Measurements from ENCODE around the gene SLC5A1. TPM values are rescaled to one million over a fixed set of nuclear protein-coding genes. Genes with fewer than 3 reads are reported as not detected.

The SLC5A1 gene
- total RNA-seq, 4 donors from 2014 or later = 0.16 to 1.2 TPM; not detected in 2

- Histone ChIP-seq H3K27me3 (peaks cover 29% of the 10 kb centered on the region), H3K4me1 (no peaks in the 10 kb centered on the region), H3K4me3 (no peak overlapping the region), H3K9me3 (no peaks in the 10 kb centered on the region), H3K27ac (no peak overlapping the region), H3K36me3 (no peaks in the 10 kb centered on the region)
- TF ChIP-seq POLR2A (IDR thresholded peaks at IDR 0.05) (no peak), POLR2AphosphoS5 (IDR thresholded peaks at IDR 0.05) (no peak), EP300 (IDR thresholded peaks at IDR 0.05) (no peak)
- TF ChIP-seq, protein P1, sequence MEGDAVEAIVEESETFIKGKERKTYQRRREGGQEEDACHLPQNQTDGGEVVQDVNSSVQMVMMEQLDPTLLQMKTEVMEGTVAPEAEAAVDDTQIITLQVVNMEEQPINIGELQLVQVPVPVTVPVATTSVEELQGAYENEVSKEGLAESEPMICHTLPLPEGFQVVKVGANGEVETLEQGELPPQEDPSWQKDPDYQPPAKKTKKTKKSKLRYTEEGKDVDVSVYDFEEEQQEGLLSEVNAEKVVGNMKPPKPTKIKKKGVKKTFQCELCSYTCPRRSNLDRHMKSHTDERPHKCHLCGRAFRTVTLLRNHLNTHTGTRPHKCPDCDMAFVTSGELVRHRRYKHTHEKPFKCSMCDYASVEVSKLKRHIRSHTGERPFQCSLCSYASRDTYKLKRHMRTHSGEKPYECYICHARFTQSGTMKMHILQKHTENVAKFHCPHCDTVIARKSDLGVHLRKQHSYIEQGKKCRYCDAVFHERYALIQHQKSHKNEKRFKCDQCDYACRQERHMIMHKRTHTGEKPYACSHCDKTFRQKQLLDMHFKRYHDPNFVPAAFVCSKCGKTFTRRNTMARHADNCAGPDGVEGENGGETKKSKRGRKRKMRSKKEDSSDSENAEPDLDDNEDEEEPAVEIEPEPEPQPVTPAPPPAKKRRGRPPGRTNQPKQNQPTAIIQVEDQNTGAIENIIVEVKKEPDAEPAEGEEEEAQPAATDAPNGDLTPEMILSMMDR (IDR thresholded peaks at IDR 0.05) = no peak
- no CpG with 5 or more reads among the region's 2 CpGs for WGBS, 2 donors (ENCODE audit: low coverage in 1 of 2)
- ATAC-seq = no peak
Observed at GRCh38 chr22:32112380-32112779, 69.3 kb downstream of the SLC5A1 start.

DNA sequence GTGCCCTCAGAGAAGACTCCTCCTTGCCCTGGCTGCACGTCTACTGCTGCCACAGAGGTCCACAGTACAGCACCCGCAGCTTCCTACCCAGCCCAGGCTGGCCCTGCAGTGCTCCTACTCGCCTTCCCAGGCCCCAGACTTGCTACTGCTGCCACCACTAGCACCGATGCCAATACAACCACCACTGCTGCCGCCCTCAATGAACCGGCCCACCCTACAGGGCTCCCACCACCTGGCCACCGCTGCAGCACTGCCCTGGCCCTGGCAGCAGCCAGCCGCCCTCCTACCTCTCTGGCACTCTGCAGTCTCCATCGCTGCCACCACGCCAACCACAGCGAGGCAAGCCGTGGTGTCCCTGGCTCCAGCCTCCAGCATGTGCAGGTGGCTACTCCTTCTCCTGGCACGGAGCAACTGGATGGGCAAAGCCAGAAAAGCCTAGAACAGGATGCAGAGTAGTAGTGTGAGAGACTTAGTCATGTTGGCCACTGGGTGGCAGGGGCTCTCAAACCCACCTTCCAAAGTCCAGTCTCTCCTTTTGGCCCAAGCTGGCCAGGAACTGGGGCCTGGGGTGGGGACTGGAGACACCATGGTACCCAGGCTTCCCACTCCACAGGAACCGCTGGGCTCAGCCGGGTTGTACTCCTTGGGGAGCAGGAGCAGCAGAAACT, 76.6 kb downstream of the SLC5A1 start:
- H3K27me3 ChIP-seq = peaks cover 16% of the 10 kb centered on the region
- TF ChIP-seq, protein P1 (IDR thresholded peaks at IDR 0.05) = no peak
- TF ChIP-seq EP300 (IDR thresholded peaks at IDR 0.05) = no peak
- TF ChIP-seq POLR2A (IDR thresholded peaks at IDR 0.05) = no peak
- TF ChIP-seq POLR2AphosphoS5 (IDR thresholded peaks at IDR 0.05) = no peak
- no peak overlapping the region for H3K27ac ChIP-seq
- H3K4me3 ChIP-seq = no peak overlapping the region
- no peaks in the 10 kb centered on the region for H3K36me3 ChIP-seq
- WGBS, 2 donors (ENCODE audit: low coverage in 1 of 2) = 81 to 85% methylated on average over 2 to 6 of the region's 15 CpGs
- no peak for ATAC-seq
- no peaks in the 10 kb centered on the region for H3K9me3 ChIP-seq
- H3K4me1 ChIP-seq = no peaks in the 10 kb centered on the region

- TF ChIP-seq POLR2A (IDR thresholded peaks at IDR 0.05) = no peak
- TF ChIP-seq POLR2AphosphoS5 (IDR thresholded peaks at IDR 0.05) = no peak
- TF ChIP-seq, protein P1 (IDR thresholded peaks at IDR 0.05) = no peak
- no peak for TF ChIP-seq EP300 (IDR thresholded peaks at IDR 0.05)
- ATAC-seq = no peak
- no peaks in the 10 kb centered on the region for H3K9me3 ChIP-seq
- H3K4me3 ChIP-seq = no peak overlapping the region
- no peaks in the 10 kb centered on the region for H3K4me1 ChIP-seq
- peaks cover 16% of the 10 kb centered on the region for H3K27me3 ChIP-seq
- no peak overlapping the region for H3K27ac ChIP-seq
- WGBS, 2 donors (ENCODE audit: low coverage in 1 of 2) = 100% methylated on average over 1 of the region's 20 CpGs; no CpG with 5 or more reads in 1 of the 2 donors
- H3K36me3 ChIP-seq = no peaks in the 10 kb centered on the region
Observed at GRCh38 chr22:32120603-32121002, 77.5 kb downstream of the SLC5A1 start.

DNA sequence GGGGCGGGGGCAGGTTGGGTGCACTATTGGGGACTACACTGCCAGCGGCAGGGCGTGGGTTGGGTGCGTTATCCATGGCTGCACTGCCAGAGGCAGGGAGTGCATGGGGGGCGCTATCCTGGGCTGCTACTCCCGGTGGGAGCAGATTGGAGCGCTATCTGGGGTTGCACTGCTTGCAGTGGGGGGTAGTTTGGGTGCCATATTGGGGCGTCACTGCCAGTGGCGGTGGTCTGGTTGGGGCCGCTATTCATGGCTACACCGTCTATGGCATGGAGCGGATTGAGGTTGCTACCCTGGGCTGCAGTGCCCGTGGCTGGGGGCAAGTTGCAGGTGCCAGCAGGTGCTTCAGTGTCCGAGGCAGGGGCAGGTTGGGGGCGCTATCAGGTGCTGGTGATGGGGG, 79.8 kb downstream of the SLC5A1 start:
- ATAC-seq = no peak
- Histone ChIP-seq H3K27me3 (peaks cover 16% of the 10 kb centered on the region), H3K36me3 (no peaks in the 10 kb centered on the region), H3K4me3 (no peak overlapping the region), H3K27ac (no peak overlapping the region), H3K4me1 (no peaks in the 10 kb centered on the region), H3K9me3 (no peaks in the 10 kb centered on the region)
- no CpG with 5 or more reads among the region's 15 CpGs for WGBS, 2 donors (ENCODE audit: low coverage in 1 of 2)
- no peak for TF ChIP-seq POLR2A (IDR thresholded peaks at IDR 0.05)
- no peak for TF ChIP-seq EP300 (IDR thresholded peaks at IDR 0.05)
- TF ChIP-seq, protein P1 (IDR thresholded peaks at IDR 0.05) = no peak
- TF ChIP-seq POLR2AphosphoS5 (IDR thresholded peaks at IDR 0.05) = no peak

DNA sequence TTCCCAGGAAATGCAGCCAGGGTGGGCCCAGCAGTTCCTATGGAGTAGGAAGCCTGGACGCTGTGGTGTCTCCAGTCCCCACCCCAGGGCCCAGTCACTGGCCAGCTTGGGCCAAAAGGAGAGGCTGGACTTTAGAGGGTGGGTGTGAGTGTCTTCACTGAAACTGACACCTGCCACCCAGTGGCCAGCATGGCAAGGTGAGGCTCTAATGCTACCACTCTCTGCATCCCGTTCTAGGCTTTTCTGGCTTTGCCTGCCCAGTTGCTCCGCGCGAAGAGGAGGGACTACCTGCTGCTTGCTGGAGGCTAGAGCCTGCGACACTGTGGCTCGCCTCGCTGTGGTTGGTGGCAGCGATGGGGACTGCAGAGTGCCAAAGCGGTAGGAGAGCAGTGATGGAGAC, 80.6 kb downstream of the SLC5A1 start:
- no peak overlapping the region for H3K4me3 ChIP-seq
- no peaks in the 10 kb centered on the region for H3K9me3 ChIP-seq
- H3K27me3 ChIP-seq = peaks cover 17% of the 10 kb centered on the region
- no peak overlapping the region for H3K27ac ChIP-seq
- H3K4me1 ChIP-seq = no peaks in the 10 kb centered on the region
- H3K36me3 ChIP-seq = no peaks in the 10 kb centered on the region
- WGBS, 2 donors (ENCODE audit: low coverage in 1 of 2) = 40% methylated on average over 1 of the region's 10 CpGs; no CpG with 5 or more reads in 1 of the 2 donors
- no peak for ATAC-seq
- TF ChIP-seq EP300 (IDR thresholded peaks at IDR 0.05) (no peak), POLR2A (IDR thresholded peaks at IDR 0.05) (no peak), POLR2AphosphoS5 (IDR thresholded peaks at IDR 0.05) (no peak)
- TF ChIP-seq, protein P1 (IDR thresholded peaks at IDR 0.05) = no peak

Measured in gastroesophageal sphincter (tissue), 4 donors.